Measurements from ENCODE around the gene HIGD2B.
"Not testable (repeated sequence)": the region's sequence is repeated elsewhere in the genome, so short reads cannot be mapped to it uniquely, and the experiment has no call there.

HIGD2B gene

DNA sequence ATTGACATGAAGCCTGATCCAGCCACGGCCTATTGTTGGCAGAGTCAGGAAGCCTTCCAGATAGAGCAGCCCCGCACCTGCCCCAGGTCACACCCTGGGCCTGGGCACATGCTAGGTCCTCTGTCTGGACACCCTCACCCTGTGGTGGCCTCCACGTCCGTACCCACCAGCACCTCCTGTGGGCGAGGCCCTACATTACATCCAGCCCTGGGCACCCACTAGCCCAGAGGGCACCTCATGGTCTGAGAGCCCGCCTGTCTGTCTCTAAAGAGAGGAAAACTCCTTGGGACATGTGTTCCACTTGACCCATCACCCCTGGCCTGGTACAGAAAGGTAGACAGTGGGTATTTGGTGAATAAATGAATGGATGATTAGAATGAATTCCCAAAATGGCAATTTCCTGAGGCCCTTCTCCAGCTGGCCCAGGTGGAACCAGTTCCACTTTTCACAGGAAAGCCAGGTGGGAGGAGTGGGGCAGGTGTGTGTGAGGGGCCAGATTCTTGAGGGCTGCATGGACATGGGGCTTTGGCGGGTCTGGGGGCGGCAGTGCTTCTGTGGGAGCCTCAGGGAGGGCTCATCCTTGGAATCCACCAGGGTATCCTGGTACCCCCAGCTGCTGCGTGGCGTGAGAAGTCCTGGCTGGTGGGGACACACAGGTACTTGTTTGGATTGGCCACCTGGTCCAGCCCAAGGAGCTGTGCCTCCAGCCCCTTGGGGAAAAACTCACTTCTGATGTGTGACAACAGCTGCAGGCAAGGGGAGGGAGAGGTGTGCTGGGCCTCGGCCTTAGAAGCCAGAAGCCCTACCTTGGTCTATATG is 57.5 kb downstream of the HIGD2B start:
- DNase-seq (ENCODE audit: low read depth); H3K4me3 ChIP-seq (ENCODE audit: low read length): not testable (repeated sequence)
- TF ChIP-seq, protein P1, sequence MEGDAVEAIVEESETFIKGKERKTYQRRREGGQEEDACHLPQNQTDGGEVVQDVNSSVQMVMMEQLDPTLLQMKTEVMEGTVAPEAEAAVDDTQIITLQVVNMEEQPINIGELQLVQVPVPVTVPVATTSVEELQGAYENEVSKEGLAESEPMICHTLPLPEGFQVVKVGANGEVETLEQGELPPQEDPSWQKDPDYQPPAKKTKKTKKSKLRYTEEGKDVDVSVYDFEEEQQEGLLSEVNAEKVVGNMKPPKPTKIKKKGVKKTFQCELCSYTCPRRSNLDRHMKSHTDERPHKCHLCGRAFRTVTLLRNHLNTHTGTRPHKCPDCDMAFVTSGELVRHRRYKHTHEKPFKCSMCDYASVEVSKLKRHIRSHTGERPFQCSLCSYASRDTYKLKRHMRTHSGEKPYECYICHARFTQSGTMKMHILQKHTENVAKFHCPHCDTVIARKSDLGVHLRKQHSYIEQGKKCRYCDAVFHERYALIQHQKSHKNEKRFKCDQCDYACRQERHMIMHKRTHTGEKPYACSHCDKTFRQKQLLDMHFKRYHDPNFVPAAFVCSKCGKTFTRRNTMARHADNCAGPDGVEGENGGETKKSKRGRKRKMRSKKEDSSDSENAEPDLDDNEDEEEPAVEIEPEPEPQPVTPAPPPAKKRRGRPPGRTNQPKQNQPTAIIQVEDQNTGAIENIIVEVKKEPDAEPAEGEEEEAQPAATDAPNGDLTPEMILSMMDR (conservative IDR thresholded peaks at IDR 0.05; ENCODE audit: low read depth, low read length) = peak; percentile 24

DNA sequence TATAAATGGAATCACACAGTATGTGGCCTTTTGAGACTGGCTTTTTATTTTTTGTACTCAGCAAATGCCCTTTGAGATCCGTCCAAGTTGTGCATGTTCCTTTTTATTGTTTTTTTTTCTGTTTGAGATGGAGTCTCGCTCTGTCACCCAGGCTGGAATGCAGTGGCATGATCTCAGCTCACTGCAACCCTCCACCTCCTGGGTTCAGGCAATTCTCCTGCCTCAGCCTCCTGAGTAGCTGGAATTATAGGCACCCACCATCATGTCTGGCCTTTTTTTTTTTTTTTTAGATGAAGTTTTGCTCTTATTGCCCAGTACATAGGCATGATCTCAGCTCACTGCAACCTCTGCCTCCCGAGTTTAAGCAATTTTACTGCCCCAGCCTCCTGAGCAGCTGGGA is 59.8 kb downstream of the HIGD2B start:
- not testable (repeated sequence) for DNase-seq (ENCODE audit: low read depth); H3K4me3 ChIP-seq (ENCODE audit: low read length)

Data from retinal pigment epithelial cell (primary cell).